Lower leg skin (tissue), 3 donors: ENCODE results near the gene CABLES1.

Experiments used
- POLR2A ChIP-seq, 2 donors: fragments of 450-650 bp; IDR thresholded peaks; one replicate each; pipeline ENCODE4 v1.6.1; 2016 to 2017; ENCODE audit warnings: antibody characterized with exemption in 2 of 2, mild to moderate bottlenecking in 1 of 2, moderate library complexity in 1 of 2
- TF ChIP-seq, protein P1 (sequence below), 3 donors: fragments of 450-650 bp; IDR thresholded peaks; one replicate each; pipeline ENCODE4 v1.5.1; 2016; ENCODE audit warnings: antibody characterized with exemption in 3 of 3, mild to moderate bottlenecking in 3 of 3, moderate library complexity in 2 of 3

GRCh38 chr18:23268641-23269040 lies 133.4 kb downstream of the CABLES1 start:
- TF ChIP-seq, protein P1, sequence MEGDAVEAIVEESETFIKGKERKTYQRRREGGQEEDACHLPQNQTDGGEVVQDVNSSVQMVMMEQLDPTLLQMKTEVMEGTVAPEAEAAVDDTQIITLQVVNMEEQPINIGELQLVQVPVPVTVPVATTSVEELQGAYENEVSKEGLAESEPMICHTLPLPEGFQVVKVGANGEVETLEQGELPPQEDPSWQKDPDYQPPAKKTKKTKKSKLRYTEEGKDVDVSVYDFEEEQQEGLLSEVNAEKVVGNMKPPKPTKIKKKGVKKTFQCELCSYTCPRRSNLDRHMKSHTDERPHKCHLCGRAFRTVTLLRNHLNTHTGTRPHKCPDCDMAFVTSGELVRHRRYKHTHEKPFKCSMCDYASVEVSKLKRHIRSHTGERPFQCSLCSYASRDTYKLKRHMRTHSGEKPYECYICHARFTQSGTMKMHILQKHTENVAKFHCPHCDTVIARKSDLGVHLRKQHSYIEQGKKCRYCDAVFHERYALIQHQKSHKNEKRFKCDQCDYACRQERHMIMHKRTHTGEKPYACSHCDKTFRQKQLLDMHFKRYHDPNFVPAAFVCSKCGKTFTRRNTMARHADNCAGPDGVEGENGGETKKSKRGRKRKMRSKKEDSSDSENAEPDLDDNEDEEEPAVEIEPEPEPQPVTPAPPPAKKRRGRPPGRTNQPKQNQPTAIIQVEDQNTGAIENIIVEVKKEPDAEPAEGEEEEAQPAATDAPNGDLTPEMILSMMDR (IDR thresholded peaks at IDR 0.05), result no peak
- TF ChIP-seq POLR2A (IDR thresholded peaks at IDR 0.05), result no peak
